SK-N-MC (cell line): ENCODE results near the gene NPAS2.

Experiments
- DNase-seq: peaks from one replicate; pipeline ENCODE4 v3.0.0-alpha.2; 2011; ENCODE audit warnings: low read depth, low spot score
- H3K27ac ChIP-seq: fragments of 200-600 bp; sonication (generic); 2 replicates; pipeline ENCODE4 v1.5.1; 2016; ENCODE audit warnings: mixed run types
- H3K36me3 ChIP-seq: fragments of 200-600 bp; sonication (generic); 2 replicates; pipeline ENCODE4 v1.6.1; 2017; ENCODE audit warnings: antibody characterized with exemption, low read length, mixed read lengths; ENCODE audit not compliant: insufficient read depth
- H3K4me3 ChIP-seq: fragments of 200-600 bp; sonication (generic); 2 replicates; pipeline ENCODE4 v1.5.1; 2016
- H3K9ac ChIP-seq: fragments of 200-600 bp; sonication (generic); 2 replicates; pipeline ENCODE4 v1.8.0; 2017; ENCODE audit warnings: mixed run types, mixed read lengths; ENCODE audit not compliant: insufficient read length
- H3K9me3 ChIP-seq: fragments of 200-600 bp; sonication (generic); 2 replicates; pipeline ENCODE4 v1.6.1; 2017; ENCODE audit warnings: low read depth, mild to moderate bottlenecking, antibody characterized with exemption, low read length, moderate library complexity, mixed read lengths
- EZH2 ChIP-seq: fragments of 200-600 bp; sonication (generic); IDR thresholded peaks from one replicate; pipeline ENCODE4 v1.6.1; 2017; ENCODE audit warnings: antibody characterized with exemption
- FOXP2 ChIP-seq: optimal IDR thresholded peaks from 2 replicates; pipeline ENCODE3; 2011; ENCODE audit warnings: mild to moderate bottlenecking, moderate library complexity; ENCODE audit not compliant: insufficient read depth; ENCODE audit errors: extremely low read length, control extremely low read depth
- POLR2AphosphoS5 ChIP-seq: IDR thresholded peaks from 2 replicates; pipeline ENCODE4 v1.6.1; 2012; ENCODE audit warnings: mild to moderate bottlenecking, low read depth, low read length, borderline replicate concordance

Gene NPAS2

DNA sequence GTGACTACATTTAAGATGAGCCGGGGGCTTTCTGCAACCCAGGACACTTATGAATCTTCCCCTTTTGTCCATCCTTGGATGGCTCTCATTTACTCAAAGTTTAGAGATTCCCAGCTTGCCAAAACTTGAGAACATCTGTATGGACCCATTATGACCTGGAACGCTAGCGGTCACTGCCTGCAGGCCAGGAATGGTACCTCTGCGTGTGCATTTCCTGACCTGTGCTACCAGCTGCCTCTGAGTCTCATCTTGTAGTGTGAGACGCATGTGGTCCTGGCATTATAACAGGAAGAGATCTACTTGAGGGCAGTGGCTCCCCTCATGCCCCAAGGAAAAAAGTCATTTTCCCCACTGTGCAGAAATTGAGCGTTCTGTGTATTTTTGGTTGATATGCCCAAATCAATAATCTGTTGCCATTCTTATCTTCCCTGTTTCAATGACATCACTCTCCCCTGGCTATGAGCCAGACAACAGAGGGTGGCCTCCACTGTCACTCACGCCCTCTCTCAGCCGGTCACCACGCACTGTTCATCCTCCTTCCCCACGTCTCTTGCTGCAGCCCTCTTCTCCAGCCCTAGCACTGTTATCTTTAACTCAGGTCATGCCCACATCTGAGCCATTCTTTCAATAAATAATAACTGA, 28.5 kb upstream of the NPAS2 start:
- Histone ChIP-seq H3K36me3 (no peaks in the 10 kb centered on the region), H3K9ac (no peak overlapping the region), H3K9me3 (no peaks in the 10 kb centered on the region), H3K27ac (no peak overlapping the region), H3K4me3 (no peak overlapping the region)
- no peak for DNase-seq
- no peak for TF ChIP-seq EZH2
- no peak for TF ChIP-seq POLR2AphosphoS5
- no peak for TF ChIP-seq FOXP2

DNA sequence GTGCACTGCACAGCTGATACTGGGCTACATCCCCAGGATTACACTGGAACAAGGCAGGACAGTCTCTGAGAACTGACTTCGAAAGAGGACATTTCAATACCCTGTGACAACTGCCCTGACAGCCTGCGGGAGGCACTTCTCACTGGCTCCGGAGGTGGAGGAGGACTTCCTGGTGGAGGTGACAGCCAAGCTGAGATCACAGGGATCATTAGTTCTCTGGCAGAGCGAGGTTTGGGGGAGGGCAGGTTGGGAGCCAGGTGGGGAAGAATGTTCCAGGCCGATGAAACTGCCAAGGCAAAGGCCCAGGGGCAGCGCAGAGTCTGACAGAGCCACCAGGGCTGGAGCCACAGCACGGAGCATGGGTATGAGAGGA, 28.0 kb upstream of the NPAS2 start:
- no peak for DNase-seq
- H3K4me3 ChIP-seq: no peak overlapping the region
- no peak overlapping the region for H3K9ac ChIP-seq
- no peaks in the 10 kb centered on the region for H3K36me3 ChIP-seq
- no peak overlapping the region for H3K27ac ChIP-seq
- H3K9me3 ChIP-seq: no peaks in the 10 kb centered on the region
- TF ChIP-seq FOXP2 (no peak), POLR2AphosphoS5 (no peak), EZH2 (no peak)

DNA sequence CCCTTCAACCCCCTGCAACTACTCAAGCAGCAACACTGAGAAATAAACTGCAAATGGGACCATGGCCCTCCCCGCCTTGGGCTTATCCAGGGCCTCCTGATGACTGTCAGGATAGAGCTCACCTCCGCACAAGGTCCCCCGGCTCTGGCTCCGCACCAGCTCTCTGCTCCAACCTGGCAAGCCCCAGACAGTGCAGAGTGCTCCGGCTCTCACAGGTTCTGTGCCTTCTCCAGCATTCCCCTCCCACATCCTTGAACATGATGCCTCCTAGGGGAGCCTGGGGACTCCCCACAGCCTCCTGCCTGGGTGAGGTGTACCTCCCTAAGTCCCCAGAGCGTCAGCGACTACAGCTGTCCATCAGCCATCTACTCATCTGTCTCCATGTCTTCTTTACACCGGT, 26.7 kb upstream of the NPAS2 start:
- H3K36me3 ChIP-seq: no peaks in the 10 kb centered on the region
- TF ChIP-seq EZH2 (no peak), POLR2AphosphoS5 (no peak), FOXP2 (no peak)
- no peak overlapping the region for H3K27ac ChIP-seq
- H3K4me3 ChIP-seq: no peak overlapping the region
- no peak for DNase-seq
- no peak overlapping the region for H3K9ac ChIP-seq
- H3K9me3 ChIP-seq: no peaks in the 10 kb centered on the region

DNA sequence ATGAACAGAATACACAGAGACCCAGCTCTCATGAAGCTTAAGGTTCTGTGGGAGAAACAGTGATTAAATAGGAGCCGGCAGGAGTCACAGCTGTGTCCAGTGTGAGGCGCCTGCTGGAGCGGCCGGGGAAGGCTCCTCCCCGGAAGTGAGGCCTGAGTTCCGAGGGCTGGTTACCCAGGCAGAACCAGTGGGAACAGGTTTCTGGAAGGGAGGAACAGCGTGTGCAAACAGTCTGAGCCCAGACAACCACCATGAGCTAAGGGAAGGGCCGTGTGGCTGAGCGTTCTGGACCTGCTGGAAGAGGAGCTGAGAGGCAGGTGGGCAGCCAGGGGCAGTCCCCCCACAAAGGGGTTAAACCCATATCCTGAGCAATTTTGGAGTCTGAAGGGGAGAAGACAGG, 26.0 kb upstream of the NPAS2 start:
- H3K9ac ChIP-seq: no peak overlapping the region
- TF ChIP-seq POLR2AphosphoS5: no peak
- no peak for TF ChIP-seq FOXP2
- no peak for TF ChIP-seq EZH2
- no peak overlapping the region for H3K4me3 ChIP-seq
- DNase-seq: no peak
- no peak overlapping the region for H3K27ac ChIP-seq
- no peaks in the 10 kb centered on the region for H3K9me3 ChIP-seq
- H3K36me3 ChIP-seq: no peaks in the 10 kb centered on the region

DNA sequence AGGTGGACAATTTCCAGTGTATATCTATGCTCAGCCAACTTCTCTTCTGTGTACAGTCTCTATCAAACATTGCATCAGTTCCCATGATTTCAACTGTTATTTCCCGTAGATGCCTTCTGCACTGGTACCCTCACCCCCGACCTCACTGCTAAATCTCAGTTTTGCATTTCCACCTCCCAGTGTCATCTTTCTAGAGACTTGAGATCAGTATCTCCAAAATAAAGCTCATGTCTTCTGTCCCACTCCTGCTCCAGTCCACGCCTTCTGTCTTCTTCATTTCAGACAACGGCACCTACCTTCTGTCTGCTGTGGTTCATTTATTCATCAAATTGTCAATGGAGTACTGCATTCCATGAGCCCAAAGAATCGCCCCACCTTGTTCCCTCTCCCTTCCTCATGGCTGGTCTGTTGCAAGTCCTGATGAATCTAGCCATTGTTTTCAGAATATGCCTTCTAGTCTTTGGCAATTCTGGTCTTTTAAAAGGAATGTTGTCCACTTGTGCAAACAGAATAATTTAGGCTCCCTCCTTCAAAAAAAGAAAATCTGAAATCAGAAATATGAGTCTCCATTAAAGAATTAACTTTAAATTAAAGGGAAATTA, 23.3 kb upstream of the NPAS2 start:
- no peak for TF ChIP-seq POLR2AphosphoS5
- no peak for TF ChIP-seq FOXP2
- TF ChIP-seq EZH2: no peak
- Histone ChIP-seq H3K27ac (no peak overlapping the region), H3K9ac (no peak overlapping the region), H3K4me3 (no peak overlapping the region), H3K36me3 (no peaks in the 10 kb centered on the region), H3K9me3 (no peaks in the 10 kb centered on the region)
- DNase-seq: no peak

DNA sequence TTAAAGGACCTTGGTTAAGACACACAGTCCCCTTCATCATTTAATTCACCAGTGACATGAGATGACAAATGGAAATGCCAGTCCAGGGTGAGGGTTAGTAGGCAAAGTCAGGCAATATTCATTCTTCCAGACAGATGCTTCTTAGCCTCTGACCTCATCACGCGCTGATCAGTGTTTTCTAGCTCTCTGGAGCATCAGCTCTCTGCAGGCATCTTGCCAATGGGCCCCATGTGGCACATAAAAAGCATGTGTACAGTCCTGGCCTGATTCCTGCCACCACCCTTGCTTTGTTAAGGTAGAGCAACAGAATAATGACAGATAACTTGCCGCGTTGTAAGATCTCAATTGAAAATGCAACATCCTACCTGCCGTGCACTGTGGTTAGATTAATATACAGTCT, 20.3 kb upstream of the NPAS2 start:
- Histone ChIP-seq H3K9me3 (no peaks in the 10 kb centered on the region), H3K9ac (no peak overlapping the region), H3K4me3 (no peak overlapping the region), H3K36me3 (no peaks in the 10 kb centered on the region), H3K27ac (no peak overlapping the region)
- TF ChIP-seq FOXP2 (no peak), EZH2 (no peak), POLR2AphosphoS5 (no peak)
- DNase-seq: no peak

DNA sequence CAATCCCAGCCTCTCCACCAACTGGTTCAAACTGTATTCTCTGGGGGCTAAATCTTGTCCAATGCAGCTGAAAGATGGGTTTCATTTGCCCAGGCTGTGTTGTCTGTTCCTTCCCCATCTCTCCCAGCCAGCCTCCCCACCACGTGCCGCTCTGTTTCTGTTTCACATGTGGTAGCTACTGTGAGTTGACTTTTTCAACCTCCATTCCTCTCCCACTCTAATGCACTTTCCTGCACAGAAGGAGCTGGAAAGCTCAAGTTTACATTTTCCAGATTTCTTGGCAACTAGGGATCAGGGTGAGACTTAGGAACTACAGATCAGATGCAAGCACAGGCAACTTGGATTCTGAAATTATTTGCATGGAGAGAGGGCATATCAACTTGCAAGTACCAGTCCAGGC, 19.0 kb upstream of the NPAS2 start:
- Histone ChIP-seq H3K36me3 (no peaks in the 10 kb centered on the region), H3K9ac (no peak overlapping the region), H3K27ac (no peak overlapping the region), H3K4me3 (no peak overlapping the region), H3K9me3 (no peaks in the 10 kb centered on the region)
- no peak for TF ChIP-seq FOXP2
- TF ChIP-seq EZH2: no peak
- TF ChIP-seq POLR2AphosphoS5: no peak
- DNase-seq: no peak

DNA sequence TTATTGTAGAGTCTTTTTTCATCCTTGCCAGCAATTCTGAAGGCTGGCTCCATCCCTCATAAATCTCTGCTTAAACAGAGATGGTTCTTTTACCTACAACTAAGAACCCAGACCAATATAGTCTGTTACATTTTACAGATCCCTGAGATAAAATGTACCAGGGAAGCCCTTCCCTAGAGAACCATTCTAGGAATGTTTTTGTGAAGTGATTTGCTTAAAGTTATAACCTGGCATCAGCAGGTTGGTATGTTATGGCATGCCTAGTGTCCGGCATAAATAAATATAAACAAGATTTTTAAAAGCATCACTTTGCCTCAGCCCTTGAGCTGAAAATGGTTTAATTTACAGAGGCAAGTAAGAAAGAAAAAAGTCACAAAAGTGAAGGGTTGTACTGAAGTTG, 18.5 kb upstream of the NPAS2 start:
- no peak for DNase-seq
- H3K9me3 ChIP-seq: no peaks in the 10 kb centered on the region
- no peak overlapping the region for H3K9ac ChIP-seq
- TF ChIP-seq EZH2: no peak
- no peak for TF ChIP-seq FOXP2
- TF ChIP-seq POLR2AphosphoS5: no peak
- no peak overlapping the region for H3K27ac ChIP-seq
- no peak overlapping the region for H3K4me3 ChIP-seq
- no peaks in the 10 kb centered on the region for H3K36me3 ChIP-seq

DNA sequence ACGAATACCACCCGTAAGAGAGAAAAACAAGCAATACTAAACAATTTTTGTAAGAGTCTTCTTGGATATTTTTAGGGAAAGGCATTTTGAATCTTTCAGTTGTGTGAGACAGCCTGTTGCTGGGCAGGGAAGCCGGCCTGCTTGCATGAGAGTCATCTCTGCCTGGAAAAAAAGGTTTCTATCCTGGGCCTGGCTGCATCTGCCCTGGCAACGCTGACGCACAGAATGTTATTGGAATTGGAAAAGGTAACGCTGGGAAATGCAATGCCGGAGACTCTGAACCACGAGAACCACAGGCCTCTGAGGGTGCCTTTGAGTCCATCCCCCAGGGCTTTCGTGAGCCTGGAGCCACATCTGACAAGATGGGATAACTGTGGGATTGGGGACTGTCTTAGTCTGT, 17.9 kb upstream of the NPAS2 start:
- no peak for TF ChIP-seq EZH2
- TF ChIP-seq FOXP2: no peak
- no peak for TF ChIP-seq POLR2AphosphoS5
- H3K9ac ChIP-seq: no peak overlapping the region
- no peak for DNase-seq
- H3K27ac ChIP-seq: no peak overlapping the region
- no peaks in the 10 kb centered on the region for H3K9me3 ChIP-seq
- H3K4me3 ChIP-seq: no peak overlapping the region
- no peaks in the 10 kb centered on the region for H3K36me3 ChIP-seq
